Neural cell (in vitro differentiated cells): ENCODE measurements around the gene PFDN6. TPM values are rescaled to one million over a fixed set of nuclear protein-coding genes. Genes with fewer than 3 reads are reported as not detected.
"Not testable (repeated sequence)": the region's sequence is repeated elsewhere in the genome, so short reads cannot be mapped to it uniquely, and the experiment has no call there.

Experiments used
- H2AFZ ChIP-seq: fragments of 200-600, 300-800 bp; sonication (generic), shearing (Covaris generic); 2 replicates; pipeline ENCODE4 v1.6.0; 2014; ENCODE audit warnings: low read depth, mild to moderate bottlenecking, antibody characterized with exemption, low read length, moderate library complexity
- H3F3A ChIP-seq: fragments of 200-600 bp; shearing (Covaris generic); 2 replicates; pipeline ENCODE4 v1.6.1; 2016; ENCODE audit warnings: mild to moderate bottlenecking, moderate library complexity, mixed read lengths, antibody characterized with exemption, low read length; ENCODE audit not compliant: insufficient read depth, poor library complexity, severe bottlenecking
- H3K27ac ChIP-seq: fragments of 200-600, 300-800 bp; sonication (generic), shearing (Covaris generic); 2 replicates; pipeline ENCODE4 v1.5.1; 2014; ENCODE audit warnings: mild to moderate bottlenecking, low read length, moderate library complexity
- H3K27me3 ChIP-seq: fragments of 300-800, 200-600 bp; sonication (generic), shearing (Covaris generic); 2 replicates; pipeline ENCODE4 v1.6.0; 2014; ENCODE audit warnings: mild to moderate bottlenecking, low read depth, low read length, moderate library complexity; ENCODE audit not compliant: insufficient read depth
- H3K36me3 ChIP-seq: fragments of 300-800, 200-600 bp; sonication (generic), shearing (Covaris generic); 2 replicates; pipeline ENCODE4 v1.5.1; 2014; ENCODE audit warnings: mild to moderate bottlenecking, antibody characterized with exemption, low read length, moderate library complexity; ENCODE audit not compliant: insufficient read depth
- H3K4me2 ChIP-seq: fragments of 300-800, 200-600 bp; sonication (generic), shearing (Covaris generic); 2 replicates; pipeline ENCODE4 v1.6.0; 2014; ENCODE audit warnings: mild to moderate bottlenecking, low read length
- H3K4me3 ChIP-seq: fragments of 300-800, 200-600 bp; sonication (generic), shearing (Covaris generic); 2 replicates; pipeline ENCODE4 v1.5.1; 2014; ENCODE audit warnings: mild to moderate bottlenecking, low read length, moderate library complexity
- H3K79me2 ChIP-seq: fragments of 200-600 bp; shearing (Covaris generic); replicated peaks from 2 replicates; pipeline ENCODE4 v1.6.0; 2014; ENCODE audit warnings: mild to moderate bottlenecking, low read length, moderate library complexity; ENCODE audit not compliant: insufficient read depth
- H3K9ac ChIP-seq: fragments of 300-800, 200-600 bp; sonication (generic), shearing (Covaris generic); 2 replicates; pipeline ENCODE4 v1.6.1; 2016; ENCODE audit warnings: mild to moderate bottlenecking, low read length, mixed read lengths
- H3K9me2 ChIP-seq: fragments of 200-600 bp; shearing (Covaris generic); 2 replicates; pipeline ENCODE4 v1.6.1; 2016; ENCODE audit warnings: mild to moderate bottlenecking, low read length, mixed read lengths; ENCODE audit not compliant: insufficient read depth
- H3K9me3 ChIP-seq: fragments of 200-600, 300-800 bp; sonication (generic), shearing (Covaris generic); 2 replicates; pipeline ENCODE4 v1.6.1; 2016; ENCODE audit warnings: mild to moderate bottlenecking, mixed run types, low read length, moderate library complexity, mixed read lengths
- H4K20me1 ChIP-seq: fragments of 200-600 bp; shearing (Covaris generic); 2 replicates; pipeline ENCODE4 v1.6.1; 2016; ENCODE audit warnings: mild to moderate bottlenecking, mixed run types; ENCODE audit not compliant: insufficient read depth
- CTCF ChIP-seq: fragments of 450-650 bp; IDR thresholded peaks from 2 replicates; pipeline ENCODE4 v1.5.1; 2014; ENCODE audit warnings: antibody characterized with exemption, mild to moderate bottlenecking, moderate library complexity; ENCODE audit not compliant: poor library complexity, severe bottlenecking
- EP300 ChIP-seq: fragments of 450-650 bp; conservative IDR thresholded peaks from 2 replicates; pipeline ENCODE4 v1.6.1; 2014; ENCODE audit warnings: antibody characterized with exemption, mild to moderate bottlenecking, moderate library complexity; ENCODE audit not compliant: poor library complexity, severe bottlenecking
- EZH2 ChIP-seq: fragments of 200-600, 300-800 bp; shearing (Covaris generic), sonication (generic); IDR thresholded peaks from 2 replicates; pipeline ENCODE4 v1.6.1; 2014; ENCODE audit warnings: antibody characterized with exemption, low read length, borderline replicate concordance, mild to moderate bottlenecking; ENCODE audit not compliant: insufficient read depth, poor library complexity, severe bottlenecking
- MXI1 ChIP-seq: fragments of 450-650 bp; conservative IDR thresholded peaks from 2 replicates; pipeline ENCODE4 v1.6.1; 2014; ENCODE audit warnings: antibody characterized with exemption, mild to moderate bottlenecking; ENCODE audit not compliant: poor library complexity, severe bottlenecking
- POLR2AphosphoS5 ChIP-seq: IDR thresholded peaks from 2 replicates; pipeline ENCODE4 v1.6.1; 2012
- RAD21 ChIP-seq: fragments of 450-650 bp; conservative IDR thresholded peaks from 2 replicates; pipeline ENCODE4 v1.6.1; 2014; ENCODE audit warnings: antibody characterized with exemption, mild to moderate bottlenecking, moderate library complexity
- REST ChIP-seq: IDR thresholded peaks from 2 replicates; pipeline ENCODE4 v1.6.1; 2012; ENCODE audit warnings: borderline replicate concordance
- SMC3 ChIP-seq: fragments of 450-650 bp; conservative IDR thresholded peaks from 2 replicates; pipeline ENCODE4 v1.6.1; 2014; ENCODE audit warnings: antibody characterized with exemption, mild to moderate bottlenecking, moderate library complexity; ENCODE audit not compliant: poor library complexity
- TAF1 ChIP-seq: IDR thresholded peaks from 2 replicates; pipeline ENCODE4 v1.6.1; 2012; ENCODE audit warnings: low read depth
- polyA plus RNA-seq: library from polyadenylated mRNA; depleted of rRNA; stranded (reverse); fragments of >200 nt; gene quantifications from 2 replicates; pipeline ENCODE4 v1.2.3, GENCODE V29; 2014

Gene PFDN6
- polyA plus RNA-seq, 1 donor from 2014 or later, result 109 TPM

- Histone ChIP-seq H2AFZ (no peak overlapping the region), H3K9ac (no peak overlapping the region), H4K20me1 (no peaks in the 10 kb centered on the region), H3K27ac (no peak overlapping the region), H3K9me2 (no peaks in the 10 kb centered on the region), H3K4me3 (no peak overlapping the region), H3F3A (no peaks in the 10 kb centered on the region), H3K27me3 (no peaks in the 10 kb centered on the region), H3K79me2 (no peaks in the 10 kb centered on the region), H3K36me3 (no peaks in the 10 kb centered on the region), H3K9me3 (no peaks in the 10 kb centered on the region), H3K4me2 (no peak overlapping the region)
- TF ChIP-seq MXI1 (no peak), EP300 (no peak), RAD21 (no peak), CTCF (no peak), TAF1 (no peak), SMC3 (no peak), EZH2 (no peak), POLR2AphosphoS5 (no peak), REST (no peak)
Measured at GRCh38 chr6:33259032-33259431, 30.4 kb upstream of the PFDN6 start.

GRCh38 chr6:33262490-33262889 lies 26.9 kb upstream of the PFDN6 start:
- H3K79me2 ChIP-seq, H3K4me3 ChIP-seq, H3K27ac ChIP-seq, H4K20me1 ChIP-seq, H3K27me3 ChIP-seq, H2AFZ ChIP-seq, H3K9ac ChIP-seq, H3K4me2 ChIP-seq, H3K36me3 ChIP-seq, H3F3A ChIP-seq, H3K9me3 ChIP-seq, H3K9me2 ChIP-seq: not testable (repeated sequence)

- no peaks in the 10 kb centered on the region for H3K36me3 ChIP-seq
Measured at GRCh38 chr6:33264015-33264414, 25.4 kb upstream of the PFDN6 start.

More at GRCh38 chr6:33264015-33264414, 25.4 kb upstream of the PFDN6 start:
- Histone ChIP-seq H3K4me3 (no peak overlapping the region), H3K4me2 (no peak overlapping the region), H3F3A (no peaks in the 10 kb centered on the region), H3K27me3 (no peaks in the 10 kb centered on the region), H3K27ac (no peak overlapping the region), H2AFZ (no peak overlapping the region), H3K9me2 (no peaks in the 10 kb centered on the region), H4K20me1 (no peaks in the 10 kb centered on the region), H3K9ac (no peak overlapping the region), H3K79me2 (no peaks in the 10 kb centered on the region), H3K9me3 (no peaks in the 10 kb centered on the region)
- no peak for TF ChIP-seq EZH2
- TF ChIP-seq MXI1, result no peak
- TF ChIP-seq SMC3, result no peak
- no peak for TF ChIP-seq TAF1
- no peak for TF ChIP-seq CTCF
- no peak for TF ChIP-seq EP300
- no peak for TF ChIP-seq REST
- TF ChIP-seq POLR2AphosphoS5, result no peak
- no peak for TF ChIP-seq RAD21
